ENCODE results near the gene NMUR1.

The NMUR1 gene

GRCh38 chr2:231547315-231548110, 17.3 kb upstream of the NMUR1 start (continued):
- TF ChIP-seq, protein P1, sequence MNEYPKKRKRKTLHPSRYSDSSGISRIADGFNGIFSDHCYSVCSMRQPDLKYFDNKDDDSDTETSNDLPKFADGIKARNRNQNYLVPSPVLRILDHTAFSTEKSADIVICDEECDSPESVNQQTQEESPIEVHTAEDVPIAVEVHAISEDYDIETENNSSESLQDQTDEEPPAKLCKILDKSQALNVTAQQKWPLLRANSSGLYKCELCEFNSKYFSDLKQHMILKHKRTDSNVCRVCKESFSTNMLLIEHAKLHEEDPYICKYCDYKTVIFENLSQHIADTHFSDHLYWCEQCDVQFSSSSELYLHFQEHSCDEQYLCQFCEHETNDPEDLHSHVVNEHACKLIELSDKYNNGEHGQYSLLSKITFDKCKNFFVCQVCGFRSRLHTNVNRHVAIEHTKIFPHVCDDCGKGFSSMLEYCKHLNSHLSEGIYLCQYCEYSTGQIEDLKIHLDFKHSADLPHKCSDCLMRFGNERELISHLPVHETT (tag by site-specific recombination; IDR thresholded peaks at IDR 0.05), result no peak

GRCh38 chr2:231546014-231546715, 15.9 kb upstream of the NMUR1 start:
- Histone ChIP-seq H3K4me1 (ENCODE audit: control insufficient read depth, insufficient read depth, low read length) (no peaks in the 10 kb centered on the region), H3K4me3 (ENCODE audit: low read depth, low read length) (no peak overlapping the region), H3K9me3 (ENCODE audit: control insufficient read depth, insufficient read depth, low read depth, low read length) (no peaks in the 10 kb centered on the region), H3K27ac (ENCODE audit: extremely low read depth, low read depth, low read length) (no peak overlapping the region), H3K36me3 (ENCODE audit: control insufficient read depth in 2 of 2, insufficient read depth in 1 of 2, low read length in 2 of 2) (no peaks in the 10 kb centered on the region)
- ChIA-PET POLR2A (no interaction called here), CTCF (interaction anchor here (0.8 to 2.0 kb wide), 3 partner anchors 15 to 64 kb away, joined by 3 to 5 read pairs (median 4); partner anchors contain the start of gene NMUR1)
- TF ChIP-seq SALL2 (tag by site-specific recombination; IDR thresholded peaks at IDR 0.05; ENCODE audit: borderline replicate concordance), result no peak
- TF ChIP-seq ZNF404 (tag by site-specific recombination; IDR thresholded peaks at IDR 0.05), result no peak
- TF ChIP-seq ZNF549 (tag by site-specific recombination; IDR thresholded peaks at IDR 0.05), result no peak
- no peak for TF ChIP-seq ZNF416 (tag by site-specific recombination; IDR thresholded peaks at IDR 0.05)
- TF ChIP-seq SCRT1 (tag by site-specific recombination; IDR thresholded peaks at IDR 0.05; ENCODE audit: borderline replicate concordance), result no peak
- no peak for TF ChIP-seq ZNF791 (tag by site-specific recombination; IDR thresholded peaks at IDR 0.05)
- no peak for TF ChIP-seq MEIS1 (CRISPR knock-in tag; IDR thresholded peaks at IDR 0.05; ENCODE audit: borderline replicate concordance)
- no peak for TF ChIP-seq ZNF274 (IDR thresholded peaks at IDR 0.05; ENCODE audit: low read length)
- no peak for TF ChIP-seq ZNF274 (tag by site-specific recombination; IDR thresholded peaks at IDR 0.05; ENCODE audit: borderline replicate concordance)
- TF ChIP-seq, protein P2, sequence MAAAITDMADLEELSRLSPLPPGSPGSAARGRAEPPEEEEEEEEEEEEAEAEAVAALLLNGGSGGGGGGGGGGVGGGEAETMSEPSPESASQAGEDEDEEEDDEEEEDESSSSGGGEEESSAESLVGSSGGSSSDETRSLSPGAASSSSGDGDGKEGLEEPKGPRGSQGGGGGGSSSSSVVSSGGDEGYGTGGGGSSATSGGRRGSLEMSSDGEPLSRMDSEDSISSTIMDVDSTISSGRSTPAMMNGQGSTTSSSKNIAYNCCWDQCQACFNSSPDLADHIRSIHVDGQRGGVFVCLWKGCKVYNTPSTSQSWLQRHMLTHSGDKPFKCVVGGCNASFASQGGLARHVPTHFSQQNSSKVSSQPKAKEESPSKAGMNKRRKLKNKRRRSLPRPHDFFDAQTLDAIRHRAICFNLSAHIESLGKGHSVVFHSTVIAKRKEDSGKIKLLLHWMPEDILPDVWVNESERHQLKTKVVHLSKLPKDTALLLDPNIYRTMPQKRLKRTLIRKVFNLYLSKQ (tag by site-specific recombination; IDR thresholded peaks at IDR 0.05; ENCODE audit: borderline replicate concordance), result no peak
- no peak for TF ChIP-seq ZNF555 (tag by site-specific recombination; conservative IDR thresholded peaks at IDR 0.05)
- no peak for TF ChIP-seq ZSCAN18 (tag by site-specific recombination; IDR thresholded peaks at IDR 0.05)
- no peak for TF ChIP-seq ZBTB48 (tag by site-specific recombination; IDR thresholded peaks at IDR 0.05)

GRCh38 chr2:231545105-231545902, 15.1 kb upstream of the NMUR1 start:
- ChIA-PET CTCF (interaction anchor here (0.7 to 2.0 kb wide), 2 partner anchors 15 to 19 kb away, joined by 3 to 5 read pairs; partner anchors contain the start of gene NMUR1), POLR2A (interaction anchor here (0.6 kb wide), 1 partner anchor 384 kb away, joined by 5 read pairs; no protein-coding TSS in a partner anchor)
- Histone ChIP-seq H3K36me3 (ENCODE audit: control insufficient read depth in 2 of 2, insufficient read depth in 1 of 2, low read length in 2 of 2) (no peaks in the 10 kb centered on the region), H3K4me1 (ENCODE audit: control insufficient read depth, insufficient read depth, low read length) (no peaks in the 10 kb centered on the region), H3K4me3 (ENCODE audit: low read depth, low read length) (no peak overlapping the region), H3K9me3 (ENCODE audit: control insufficient read depth, insufficient read depth, low read depth, low read length) (no peaks in the 10 kb centered on the region), H3K27ac (ENCODE audit: extremely low read depth, low read depth, low read length) (no peak overlapping the region)
- TF ChIP-seq ZSCAN18 (tag by site-specific recombination; IDR thresholded peaks at IDR 0.05) (no peak), ZNF248 (tag by site-specific recombination; IDR thresholded peaks at IDR 0.05) (no peak), ZNF112 (tag by site-specific recombination; IDR thresholded peaks at IDR 0.05) (no peak), ZNF707 (tag by site-specific recombination; IDR thresholded peaks at IDR 0.05) (no peak), ZNF521 (tag by site-specific recombination; IDR thresholded peaks at IDR 0.05) (no peak), ZNF366 (tag by site-specific recombination; conservative IDR thresholded peaks at IDR 0.05) (no peak)
